GOT3 (cell line): ENCODE measurements around the gene TRMT6.

Experiments used
- DNase-seq: peaks from one replicate; lab custom pipeline; 2025; ENCODE audit warnings: mixed read lengths; lab: John Stamatoyannopoulos, UW

TRMT6 gene

GRCh38 chr20:5899444-5899843, 50.9 kb downstream of the TRMT6 start:
- no peak for DNase-seq

GRCh38 chr20:5895626-5896025, 54.7 kb downstream of the TRMT6 start:
- no peak for DNase-seq

- no peak for DNase-seq
Observed at GRCh38 chr20:5893621-5894020, 56.7 kb downstream of the TRMT6 start.

GRCh38 chr20:5893052-5893451, 57.3 kb downstream of the TRMT6 start:
- DNase-seq = no peak

- no peak for DNase-seq
Observed at GRCh38 chr20:5890773-5891441, 59.4 kb downstream of the TRMT6 start.

- no peak for DNase-seq
Observed at GRCh38 chr20:5888041-5888440, 62.3 kb downstream of the TRMT6 start.

GRCh38 chr20:5887386-5887785, 62.9 kb downstream of the TRMT6 start:
- no peak for DNase-seq
